HG03066 (cell line): Measurements from ENCODE around the gene G3BP2.
"Not testable (repeated sequence)": the region's sequence is repeated elsewhere in the genome, so short reads cannot be mapped to it uniquely, and the experiment has no call there.

Experiments
- ATAC-seq: cut with Tn5 transposase; IDR thresholded peaks from one replicate; pipeline ENCODE4 v1.9.1; 2021; ENCODE audit warnings: low read depth; ENCODE audit not compliant: unreplicated experiment

Gene G3BP2

DNA sequence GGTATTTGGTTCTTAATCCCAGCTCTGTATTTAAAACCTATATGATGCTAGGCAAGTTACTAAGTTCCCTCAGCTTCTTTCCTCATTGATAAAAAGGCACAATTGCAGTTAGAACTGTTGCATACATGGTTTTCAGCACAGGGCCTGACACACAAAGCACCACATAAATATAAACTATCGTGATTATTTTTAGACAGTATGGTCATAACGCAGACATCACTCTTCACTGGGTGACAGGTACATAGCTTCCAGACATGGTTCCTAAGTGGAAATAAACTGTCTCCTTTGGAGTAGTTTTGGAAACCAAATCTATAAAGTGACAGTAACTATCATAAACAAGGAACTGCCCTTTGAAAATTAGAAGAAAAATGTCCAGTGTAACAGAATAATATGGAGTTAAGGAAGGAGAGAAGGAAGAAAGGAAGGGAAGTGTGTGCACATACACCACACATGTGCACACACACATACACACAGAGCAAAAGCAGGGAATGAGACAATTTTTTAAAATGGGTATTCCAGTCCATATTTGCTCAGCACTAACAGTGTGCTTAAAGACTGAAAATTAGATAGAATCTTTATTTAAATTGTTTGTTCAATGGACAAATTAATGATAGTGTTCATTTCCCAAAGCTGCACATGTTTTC, 12.5 kb upstream of the G3BP2 start:
- ATAC-seq, result no peak

GRCh38 chr4:75683482-75684155, 10.4 kb upstream of the G3BP2 start:
- ATAC-seq, result no peak

GRCh38 chr4:75679876-75680575, 6.8 kb upstream of the G3BP2 start:
- ATAC-seq, result no peak

DNA sequence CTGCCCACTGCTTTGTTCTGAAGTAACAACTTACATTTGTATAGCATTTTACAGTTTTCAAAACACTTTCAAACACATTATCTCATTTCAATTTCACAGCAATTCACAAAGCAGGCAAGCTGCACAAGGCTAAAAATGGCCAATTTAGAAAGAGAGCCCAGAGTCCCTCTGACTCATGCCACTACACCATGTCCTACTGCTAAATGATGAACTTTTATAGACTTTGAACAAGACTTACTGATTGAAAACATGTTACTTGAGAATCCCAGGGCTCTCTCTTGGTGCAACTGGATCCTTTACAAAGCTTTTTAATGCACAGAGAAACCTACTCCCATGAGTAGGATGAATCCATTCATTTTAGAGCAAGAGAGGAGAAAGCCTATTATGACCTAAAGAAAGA, 5.8 kb upstream of the G3BP2 start:
- no peak for ATAC-seq

- ATAC-seq, result no peak
Observed at GRCh38 chr4:75678473-75678872, 5.3 kb upstream of the G3BP2 start.

- no peak for ATAC-seq
Observed at GRCh38 chr4:75675004-75675531, 1.9 kb upstream of the G3BP2 start.

DNA sequence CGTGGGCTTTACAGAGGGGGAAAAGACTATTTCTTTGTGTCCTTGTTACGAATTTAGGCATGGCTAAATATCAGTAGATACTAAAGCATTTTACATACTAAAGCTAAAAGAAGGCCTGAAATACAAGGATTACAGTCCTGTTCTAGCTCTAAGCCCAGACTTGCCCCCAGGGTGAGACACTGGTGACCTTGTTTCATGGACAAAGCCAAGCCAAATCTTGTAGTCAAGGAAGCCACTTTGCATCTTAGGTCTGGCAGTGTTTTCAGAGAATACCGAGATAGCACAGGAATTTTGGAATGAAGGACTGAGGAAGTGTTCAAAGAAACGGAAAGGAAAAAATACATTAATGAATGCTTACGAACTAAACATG, 733 bp upstream of the G3BP2 start:
- ATAC-seq, result no peak

DNA sequence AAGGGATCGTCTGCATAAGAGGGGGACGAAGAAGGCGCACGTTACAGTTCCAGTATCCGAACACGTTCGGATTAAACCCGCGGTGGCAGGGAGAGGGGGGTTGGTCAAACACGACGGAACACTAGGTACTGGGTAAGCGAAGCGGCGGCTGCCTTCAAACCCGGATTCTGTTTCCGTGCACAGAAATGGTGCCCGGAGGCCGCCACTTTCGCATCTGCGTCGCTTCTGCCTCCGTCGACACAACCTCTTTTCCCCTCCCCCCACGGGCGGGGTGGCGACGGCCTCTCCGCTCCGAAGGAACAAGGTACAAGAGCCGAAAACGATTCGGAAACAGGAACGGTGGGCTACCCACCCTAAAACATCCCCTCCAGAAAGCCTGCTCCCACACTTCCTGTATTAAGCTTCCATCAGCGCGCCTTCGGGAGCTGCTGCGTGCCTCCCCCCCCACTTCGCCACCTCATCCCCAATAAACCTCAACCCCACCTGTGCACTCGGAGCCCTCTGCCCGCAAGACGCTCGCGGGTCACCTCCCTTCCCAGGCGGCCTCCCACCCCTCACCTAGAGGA, 667 bp downstream of the G3BP2 start:
- peak; percentile 27 for ATAC-seq

- ATAC-seq, result no peak
Observed at GRCh38 chr4:75671802-75672421, 1.3 kb downstream of the G3BP2 start.

GRCh38 chr4:75668596-75668995, 4.6 kb downstream of the G3BP2 start:
- ATAC-seq, result no peak

DNA sequence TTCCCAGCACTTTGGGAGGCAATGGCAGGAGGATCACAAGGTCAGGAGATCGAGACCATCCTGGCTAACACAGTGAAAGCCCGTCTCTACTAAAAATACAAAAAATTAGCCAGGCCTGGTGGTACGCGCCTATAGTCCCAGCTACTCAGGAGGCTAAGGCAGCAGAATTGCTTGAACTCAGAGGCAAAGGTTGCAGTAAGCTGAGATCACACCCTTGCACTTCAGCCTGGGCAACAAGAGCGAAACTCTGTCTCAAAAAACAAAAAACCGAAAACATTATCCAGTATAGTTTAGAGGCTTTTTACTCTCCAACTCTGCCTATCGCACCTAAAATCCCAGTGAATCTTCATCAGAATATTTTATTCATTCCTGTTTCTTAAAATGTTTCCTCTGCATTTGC, 5.6 kb downstream of the G3BP2 start:
- ATAC-seq, result not testable (repeated sequence)

GRCh38 chr4:75666299-75666698, 6.9 kb downstream of the G3BP2 start:
- no peak for ATAC-seq

GRCh38 chr4:75664604-75665003, 8.6 kb downstream of the G3BP2 start:
- ATAC-seq, result not testable (repeated sequence)

DNA sequence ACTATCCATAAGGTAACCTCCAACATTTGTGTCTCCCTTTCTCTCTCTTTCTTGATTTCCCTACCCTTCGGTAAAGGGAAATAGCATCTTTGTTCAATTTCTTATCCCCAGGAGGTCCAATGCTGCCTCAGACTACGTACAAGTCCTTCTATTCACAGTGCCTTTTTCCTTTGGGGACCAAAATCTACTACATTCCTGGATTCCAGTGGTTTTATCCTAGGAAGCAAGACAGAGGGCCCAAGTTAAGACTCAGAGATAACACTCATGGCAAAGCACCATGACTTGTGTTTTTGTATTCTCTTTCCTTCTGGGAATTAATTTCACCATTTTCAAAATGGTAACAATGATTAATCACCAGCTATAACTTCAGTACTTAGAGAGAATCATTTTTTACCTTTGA, 10.6 kb downstream of the G3BP2 start:
- ATAC-seq, result no peak

DNA sequence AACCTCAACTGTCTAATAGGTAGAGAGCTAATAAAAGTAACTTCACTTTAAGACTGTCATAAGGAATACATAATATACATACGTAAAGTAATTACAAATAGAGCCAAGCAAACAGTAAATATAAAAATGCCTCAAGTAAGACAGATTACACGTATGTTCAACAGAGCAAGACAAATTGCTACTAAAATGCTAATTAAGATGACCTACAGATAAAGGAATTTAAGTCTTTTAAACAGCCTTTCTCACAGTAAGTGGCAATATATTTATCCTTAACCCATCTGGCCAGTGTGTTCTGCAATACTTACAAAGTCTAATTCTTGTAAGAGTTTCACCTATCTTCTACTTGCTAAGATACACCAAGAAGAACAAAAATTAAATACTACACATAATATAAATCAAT, 12.7 kb downstream of the G3BP2 start:
- no peak for ATAC-seq

GRCh38 chr4:75659512-75660031, 13.6 kb downstream of the G3BP2 start:
- no peak for ATAC-seq

- ATAC-seq, result no peak
Observed at GRCh38 chr4:75658876-75659275, 14.3 kb downstream of the G3BP2 start.

- no peak for ATAC-seq
Observed at GRCh38 chr4:75655562-75655961, 17.6 kb downstream of the G3BP2 start.

GRCh38 chr4:75654905-75655304, 18.3 kb downstream of the G3BP2 start:
- no peak for ATAC-seq

DNA sequence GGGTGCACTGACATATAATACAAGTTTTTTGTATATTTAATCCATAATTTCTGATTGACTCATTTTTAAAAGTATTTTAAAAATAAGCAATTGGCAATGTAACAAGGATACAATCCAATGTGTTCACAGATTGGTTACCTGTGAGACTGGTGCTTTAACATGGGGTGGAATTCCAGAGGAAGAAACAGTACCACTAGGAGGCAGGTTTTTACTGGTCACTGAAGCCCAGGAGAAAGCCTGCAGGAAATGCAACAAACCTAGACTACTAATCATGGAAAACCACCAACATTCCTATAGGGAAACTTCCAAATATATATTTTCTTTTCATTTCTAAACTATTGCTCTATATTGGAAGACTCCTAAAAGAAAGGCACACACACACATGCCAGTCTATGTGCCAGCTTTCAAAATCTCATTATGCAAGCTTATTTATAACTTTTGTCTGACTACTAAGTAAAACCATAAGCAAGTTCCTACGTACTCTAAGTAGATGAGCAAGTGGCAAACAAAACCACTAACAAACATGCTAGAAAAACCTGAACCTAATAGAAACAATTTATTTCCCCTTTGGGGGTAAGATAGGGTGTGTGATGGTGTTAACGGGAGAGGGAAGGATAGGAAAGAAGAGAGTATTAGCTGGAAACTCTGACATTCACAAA, 19.2 kb downstream of the G3BP2 start:
- ATAC-seq, result no peak
